ENCODE measurements around the gene ENGASE. TPM values are rescaled to one million over a fixed set of nuclear protein-coding genes. Genes with fewer than 3 reads are reported as not detected.

Gene ENGASE
- total and polyA plus RNA-seq, 9 of the 15 experiments (the other 6 are each of a cell fraction or from before 2014, with no cell fraction given): 0.06 to 45.5 (median 13.9) TPM

GRCh38 chr17:79113699-79114457, 39.3 kb downstream of the ENGASE start (continued):
- TF ChIP-seq, protein P1, sequence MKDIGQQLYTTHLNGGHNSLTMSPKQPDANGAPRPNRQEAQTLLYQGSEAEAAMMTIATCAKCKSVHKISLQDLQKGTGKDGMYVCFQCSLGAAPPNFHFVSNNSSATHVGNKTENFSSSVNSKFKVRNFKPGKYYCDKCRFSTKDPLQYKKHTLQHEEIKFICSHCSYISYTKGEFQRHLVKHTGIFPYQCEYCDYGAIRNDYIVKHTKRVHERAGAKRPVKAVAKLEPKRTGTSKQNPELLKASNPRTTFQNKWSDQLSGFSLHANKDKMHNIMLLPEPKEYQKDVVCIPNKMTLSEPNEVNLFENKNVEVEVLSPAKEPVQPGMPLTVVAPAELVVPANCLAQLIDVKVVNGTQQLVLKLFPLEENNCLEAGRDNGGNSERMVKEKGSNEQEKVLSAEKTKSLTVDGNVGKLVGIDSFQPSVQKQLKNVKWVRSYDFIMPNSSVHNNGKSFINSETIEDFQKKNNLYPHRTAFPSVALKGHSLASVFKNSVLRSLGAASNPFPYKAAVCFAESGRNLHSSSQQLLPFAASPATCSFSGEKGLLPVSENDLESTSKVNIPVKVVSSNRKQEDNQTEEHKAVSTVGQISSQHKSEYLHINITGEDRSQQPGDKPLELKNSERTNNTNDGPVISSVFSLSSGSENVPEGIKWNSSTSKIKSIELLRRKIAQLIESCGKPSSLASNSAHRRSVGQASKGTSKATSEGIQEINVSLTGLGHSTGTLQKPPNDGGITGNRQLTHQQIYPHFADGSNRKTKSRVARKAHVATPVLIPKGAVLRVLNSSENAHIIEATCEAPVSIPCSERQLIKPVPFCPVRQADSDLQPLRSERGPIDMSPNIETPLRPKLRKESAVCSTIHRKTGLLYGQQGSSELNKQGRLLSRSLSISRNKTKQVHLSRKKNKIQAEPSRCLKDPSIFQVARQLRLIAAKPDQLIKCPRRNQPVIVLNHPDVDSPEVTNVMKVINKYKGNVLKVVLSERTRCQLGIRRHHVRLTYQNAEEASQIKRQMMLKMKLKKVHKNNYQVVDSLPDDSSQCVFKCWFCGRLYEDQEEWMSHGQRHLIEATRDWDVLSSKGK (CRISPR knock-in tag; IDR thresholded peaks at IDR 0.05): no peak
- no peak for TF ChIP-seq ZBED1 (IDR thresholded peaks at IDR 0.05)
- no peak for TF ChIP-seq ELF2 (CRISPR knock-in tag; IDR thresholded peaks at IDR 0.05)
- TF ChIP-seq CAMTA2 (CRISPR knock-in tag; conservative IDR thresholded peaks at IDR 0.05): no peak
- no peak for TF ChIP-seq TGIF2 (CRISPR knock-in tag; IDR thresholded peaks at IDR 0.05)
- no peak for TF ChIP-seq PHF21A (IDR thresholded peaks at IDR 0.05; ENCODE audit: borderline replicate concordance, low read depth)
- TF ChIP-seq ZNF239 (CRISPR knock-in tag; IDR thresholded peaks at IDR 0.05): no peak
- no peak for TF ChIP-seq ETS2 (tag; IDR thresholded peaks at IDR 0.05; ENCODE audit: borderline replicate concordance, poor library complexity, severe bottlenecking)
- TF ChIP-seq RBM22 (IDR thresholded peaks at IDR 0.05; ENCODE audit: low read depth, low read length, poor library complexity, severe bottlenecking): no peak
- TF ChIP-seq ZEB2 (IDR thresholded peaks at IDR 0.05): no peak
